GM13976 (cell line): ENCODE results near the gene KRTAP20-4.

Experiments
- DNase-seq: peaks from one replicate; pipeline ENCODE4 v3.0.0; 2012; ENCODE audit warnings: low spot score
- CTCF ChIP-seq: IDR thresholded peaks from 2 replicates; pipeline ENCODE4 v1.5.1; 2012; ENCODE audit warnings: borderline replicate concordance, mild to moderate bottlenecking; ENCODE audit not compliant: insufficient read depth; ENCODE audit errors: extremely low read depth, missing control alignments, control extremely low read depth
- in situ Hi-C: fragments of 300-500 bp; cut with MboI; formaldehyde crosslinking; loops from one replicate; pipeline ENCODE4 v1.12.0; 2022; ENCODE audit warnings: low sequenced_read_pairs, mixed read lengths, inconsistent platforms; ENCODE audit not compliant: unreplicated experiment

The KRTAP20-4 gene

GRCh38 chr21:30598802-30599201, 21.6 kb upstream of the KRTAP20-4 start, which contains the start of gene KRTAP6-2:
KRTAP6-2 (minus strand) TSS chr21:30598902; CDS start chr21:30598874, 28 bp downstream.
- in situ Hi-C loops, result no loop called here
- TF ChIP-seq CTCF, result no peak
- no peak for DNase-seq

GRCh38 chr21:30600787-30601186, 19.6 kb upstream of the KRTAP20-4 start, which contains the start of gene KRTAP22-1:
KRTAP22-1 (plus strand) TSS chr21:30601087.
- no peak for DNase-seq
- TF ChIP-seq CTCF, result no peak
- in situ Hi-C loops, result no loop called here

- in situ Hi-C loops, result no loop called here
- no peak for TF ChIP-seq CTCF
- no peak for DNase-seq
These were observed 14.5 kb upstream of the KRTAP20-4 start for GRCh38 chr21:30605968-30606367.

GRCh38 chr21:30612132-30612531, 8.3 kb upstream of the KRTAP20-4 start:
- in situ Hi-C loops, result no loop called here
- DNase-seq, result no peak
- TF ChIP-seq CTCF, result no peak

GRCh38 chr21:30613836-30614235, 6.6 kb upstream of the KRTAP20-4 start, which contains the start of gene KRTAP6-1:
KRTAP6-1 (minus strand) TSS chr21:30613930; CDS start chr21:30613904, 26 bp downstream.
- TF ChIP-seq CTCF, result no peak
- in situ Hi-C loops, result no loop called here
- DNase-seq, result no peak

- DNase-seq, result no peak
- in situ Hi-C loops, result no loop called here
These were observed 5.2 kb upstream of the KRTAP20-4 start for GRCh38 chr21:30615199-30615598.

More at GRCh38 chr21:30615199-30615598, 5.2 kb upstream of the KRTAP20-4 start:
- no peak for TF ChIP-seq CTCF
